WTC11 (cell line): ENCODE results near the gene UBQLN1. TPM values are rescaled to one million over a fixed set of nuclear protein-coding genes. Genes with fewer than 3 reads are reported as not detected.

Experiments used
- ATAC-seq: fragments of 200-7000 bp; cut with Tn5 transposase; 2 replicates; pipeline ENCODE4 v1.10.0; 2021; ENCODE audit warnings: mild to moderate bottlenecking, moderate library complexity
- CTCF ChIA-PET: fragments of 300-600 bp; sonication (Branson Sonifier 250); formaldehyde crosslinking; loops from one replicate; lab custom pipeline; 2021; ENCODE audit warnings: antibody characterized with exemption; lab: Charles Lee
- POLR2A ChIA-PET: fragments of 350-600 bp; sonication (Branson Sonifier 250); formaldehyde crosslinking; loops from one replicate; lab custom pipeline; 2021; ENCODE audit warnings: antibody characterized with exemption; lab: Charles Lee
- DNase-seq: peaks from one replicate; pipeline ENCODE4 v3.0.0; 2021; ENCODE audit warnings: low spot score
- H3K27ac Mint-ChIP-seq: 2 replicates; pipeline ENCODE4 v1.8.0; 2021; ENCODE audit warnings: mixed read lengths
- H3K27me3 Mint-ChIP-seq: 2 replicates; pipeline ENCODE4 v1.8.0; 2021; ENCODE audit warnings: low read depth, mild to moderate bottlenecking, moderate library complexity, mixed read lengths
- H3K36me3 Mint-ChIP-seq: 2 replicates; pipeline ENCODE4 v1.8.0; 2021; ENCODE audit warnings: mixed read lengths
- H3K4me1 Mint-ChIP-seq: 2 replicates; pipeline ENCODE4 v1.8.0; 2022; ENCODE audit warnings: mixed read lengths
- H3K4me3 Mint-ChIP-seq: 2 replicates; pipeline ENCODE4 v1.8.0; 2021; ENCODE audit warnings: mild to moderate bottlenecking, moderate library complexity, mixed read lengths
- H3K9me3 Mint-ChIP-seq: 2 replicates; pipeline ENCODE4 v1.8.0; 2021; ENCODE audit warnings: mixed read lengths
- AR ChIP-seq: fragments of 250-450 bp; sonication (Bioruptor Pico); IDR thresholded peaks from 2 replicates; pipeline ENCODE4 v1.9.0; 2021; ENCODE audit warnings: mild to moderate bottlenecking
- ARID4B ChIP-seq: sonication (generic); formaldehyde crosslinking; IDR thresholded peaks from 2 replicates; pipeline ENCODE4 v1.8.0; 2023; ENCODE audit warnings: missing genetic modification reagents, mild to moderate bottlenecking, borderline replicate concordance
- CREM ChIP-seq: sonication (generic); formaldehyde crosslinking; IDR thresholded peaks from 2 replicates; pipeline ENCODE4 v1.8.1; 2022; ENCODE audit warnings: mild to moderate bottlenecking, missing genetic modification reagents, moderate library complexity
- E2F4 ChIP-seq: sonication (generic); formaldehyde crosslinking; IDR thresholded peaks from 2 replicates; pipeline ENCODE4 v1.8.1; 2022; ENCODE audit warnings: low read depth, mild to moderate bottlenecking, moderate library complexity, missing genetic modification reagents, borderline replicate concordance
- E2F5 ChIP-seq: sonication (generic); formaldehyde crosslinking; IDR thresholded peaks from 2 replicates; pipeline ENCODE4 v1.8.1; 2022; ENCODE audit warnings: mild to moderate bottlenecking, moderate library complexity, missing genetic modification reagents
- ESRRA ChIP-seq: sonication (generic); formaldehyde crosslinking; IDR thresholded peaks from 2 replicates; pipeline ENCODE4 v1.8.1; 2022; ENCODE audit warnings: mild to moderate bottlenecking, missing genetic modification reagents, borderline replicate concordance
- FOXJ3 ChIP-seq: sonication (generic); formaldehyde crosslinking; IDR thresholded peaks from 2 replicates; pipeline ENCODE4 v1.9.0; 2021; ENCODE audit warnings: missing genetic modification reagents, mild to moderate bottlenecking, borderline replicate concordance
- GTF2I ChIP-seq: fragments of 250-450 bp; sonication (Bioruptor Pico); conservative IDR thresholded peaks from 2 replicates; pipeline ENCODE4 v1.4.0; 2021; ENCODE audit warnings: mild to moderate bottlenecking
- HMGA2 ChIP-seq: fragments of 250-450 bp; sonication (Bioruptor Pico); IDR thresholded peaks from 2 replicates; pipeline ENCODE4 v1.4.0; 2021; ENCODE audit warnings: mild to moderate bottlenecking, moderate library complexity
- MYBL2 ChIP-seq: sonication (generic); formaldehyde crosslinking; IDR thresholded peaks from 2 replicates; pipeline ENCODE4 v1.8.1; 2023; ENCODE audit warnings: mild to moderate bottlenecking, moderate library complexity, missing genetic modification reagents
- RORB ChIP-seq: fragments of 250-450 bp; sonication (Bioruptor Pico); IDR thresholded peaks from 2 replicates; pipeline ENCODE4 v1.9.0; 2021; ENCODE audit warnings: mild to moderate bottlenecking
- ZNF138 ChIP-seq: sonication (generic); formaldehyde crosslinking; conservative IDR thresholded peaks from 2 replicates; pipeline ENCODE4 v1.8.1; 2022; ENCODE audit warnings: mild to moderate bottlenecking, moderate library complexity, missing genetic modification reagents
- ZNF281 ChIP-seq: sonication (generic); formaldehyde crosslinking; IDR thresholded peaks from 2 replicates; pipeline ENCODE4 v1.8.0; 2023; ENCODE audit warnings: mild to moderate bottlenecking, missing genetic modification reagents
- ZNF423 ChIP-seq: fragments of 250-450 bp; sonication (Bioruptor Pico); IDR thresholded peaks from 2 replicates; pipeline ENCODE4 v2.1.2; 2022; ENCODE audit warnings: mild to moderate bottlenecking, moderate library complexity
- total RNA-seq: library from RNA; stranded (reverse); gene quantifications from 3 replicates; pipeline ENCODE4 v1.2.3, GENCODE V29; 2021
- TF ChIP-seq, protein P1 (sequence below): fragments of 250-450 bp; sonication (Bioruptor Pico); IDR thresholded peaks from 2 replicates; pipeline ENCODE4 v1.9.0; 2021; ENCODE audit warnings: moderate library complexity, mild to moderate bottlenecking, inconsistent platforms, borderline replicate concordance
- TF ChIP-seq, protein P2 (sequence below): sonication (generic); formaldehyde crosslinking; IDR thresholded peaks from 2 replicates; pipeline ENCODE4 v1.8.0; 2022; ENCODE audit warnings: mild to moderate bottlenecking, missing genetic modification reagents
- TF ChIP-seq, protein P3 (sequence below): fragments of 250-450 bp; sonication (Bioruptor Pico); IDR thresholded peaks from 2 replicates; pipeline ENCODE4 v1.9.0; 2021; ENCODE audit warnings: mild to moderate bottlenecking, borderline replicate concordance

UBQLN1 gene
- total RNA-seq, 1 experiment from 2014 or later, result 110 TPM

DNA sequence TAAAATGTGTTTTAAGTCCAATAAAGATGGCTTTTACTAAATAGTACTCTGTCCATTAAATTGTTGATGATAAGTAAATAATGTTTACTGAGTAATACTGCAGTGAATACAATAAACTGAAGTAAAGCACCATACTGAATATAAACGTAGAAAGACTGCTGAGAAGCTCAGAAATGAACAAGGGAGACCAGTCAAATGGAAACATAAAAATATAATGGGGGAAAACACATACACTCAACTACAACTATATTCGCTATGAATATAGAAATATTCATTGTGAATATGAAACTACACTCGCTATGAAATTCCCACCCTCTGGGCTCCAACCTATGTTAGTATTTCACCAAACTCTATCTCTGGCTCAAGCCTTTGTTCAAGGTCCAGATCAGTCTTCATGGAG, 41.9 kb upstream of the UBQLN1 start (continued):
- TF ChIP-seq ZNF138 (CRISPR knock-in tag), result no peak
- no peak for TF ChIP-seq E2F5 (CRISPR knock-in tag)
- no peak for TF ChIP-seq MYBL2 (CRISPR knock-in tag)
- no peak for TF ChIP-seq CREM
- TF ChIP-seq RORB (CRISPR knock-in tag), result no peak
- no peak for TF ChIP-seq ESRRA (CRISPR knock-in tag)

- no peak for ATAC-seq
- Mint-ChIP-seq H3K9me3 (no peaks in the 10 kb centered on the region), H3K27ac (no peak overlapping the region), H3K4me3 (no peak overlapping the region), H3K4me1 (no peaks in the 10 kb centered on the region), H3K27me3 (no peaks in the 10 kb centered on the region), H3K36me3 (peaks cover under 1% of the 10 kb centered on the region; the same call in 1 of the 2 replicates)
- DNase-seq, result no peak
- ChIA-PET POLR2A (no interaction called here), CTCF (no interaction called here)
- TF ChIP-seq E2F4 (CRISPR knock-in tag) (no peak), HMGA2 (CRISPR knock-in tag) (no peak), ZNF281 (CRISPR knock-in tag) (no peak), GTF2I (CRISPR knock-in tag) (no peak), AR (no peak), ARID4B (CRISPR knock-in tag) (no peak), FOXJ3 (CRISPR knock-in tag) (no peak), ZNF423 (CRISPR knock-in tag) (no peak)
- TF ChIP-seq, protein P1, sequence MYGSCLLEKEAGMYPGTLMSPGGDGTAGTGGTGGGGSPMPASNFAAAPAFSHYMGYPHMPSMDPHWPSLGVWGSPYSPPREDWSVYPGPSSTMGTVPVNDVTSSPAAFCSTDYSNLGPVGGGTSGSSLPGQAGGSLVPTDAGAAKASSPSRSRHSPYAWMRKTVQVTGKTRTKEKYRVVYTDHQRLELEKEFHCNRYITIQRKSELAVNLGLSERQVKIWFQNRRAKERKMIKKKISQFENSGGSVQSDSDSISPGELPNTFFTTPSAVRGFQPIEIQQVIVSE (CRISPR knock-in tag), result no peak
- TF ChIP-seq, protein P2, sequence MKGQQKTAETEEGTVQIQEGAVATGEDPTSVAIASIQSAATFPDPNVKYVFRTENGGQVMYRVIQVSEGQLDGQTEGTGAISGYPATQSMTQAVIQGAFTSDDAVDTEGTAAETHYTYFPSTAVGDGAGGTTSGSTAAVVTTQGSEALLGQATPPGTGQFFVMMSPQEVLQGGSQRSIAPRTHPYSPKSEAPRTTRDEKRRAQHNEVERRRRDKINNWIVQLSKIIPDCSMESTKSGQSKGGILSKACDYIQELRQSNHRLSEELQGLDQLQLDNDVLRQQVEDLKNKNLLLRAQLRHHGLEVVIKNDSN (CRISPR knock-in tag), result no peak
- TF ChIP-seq, protein P3, sequence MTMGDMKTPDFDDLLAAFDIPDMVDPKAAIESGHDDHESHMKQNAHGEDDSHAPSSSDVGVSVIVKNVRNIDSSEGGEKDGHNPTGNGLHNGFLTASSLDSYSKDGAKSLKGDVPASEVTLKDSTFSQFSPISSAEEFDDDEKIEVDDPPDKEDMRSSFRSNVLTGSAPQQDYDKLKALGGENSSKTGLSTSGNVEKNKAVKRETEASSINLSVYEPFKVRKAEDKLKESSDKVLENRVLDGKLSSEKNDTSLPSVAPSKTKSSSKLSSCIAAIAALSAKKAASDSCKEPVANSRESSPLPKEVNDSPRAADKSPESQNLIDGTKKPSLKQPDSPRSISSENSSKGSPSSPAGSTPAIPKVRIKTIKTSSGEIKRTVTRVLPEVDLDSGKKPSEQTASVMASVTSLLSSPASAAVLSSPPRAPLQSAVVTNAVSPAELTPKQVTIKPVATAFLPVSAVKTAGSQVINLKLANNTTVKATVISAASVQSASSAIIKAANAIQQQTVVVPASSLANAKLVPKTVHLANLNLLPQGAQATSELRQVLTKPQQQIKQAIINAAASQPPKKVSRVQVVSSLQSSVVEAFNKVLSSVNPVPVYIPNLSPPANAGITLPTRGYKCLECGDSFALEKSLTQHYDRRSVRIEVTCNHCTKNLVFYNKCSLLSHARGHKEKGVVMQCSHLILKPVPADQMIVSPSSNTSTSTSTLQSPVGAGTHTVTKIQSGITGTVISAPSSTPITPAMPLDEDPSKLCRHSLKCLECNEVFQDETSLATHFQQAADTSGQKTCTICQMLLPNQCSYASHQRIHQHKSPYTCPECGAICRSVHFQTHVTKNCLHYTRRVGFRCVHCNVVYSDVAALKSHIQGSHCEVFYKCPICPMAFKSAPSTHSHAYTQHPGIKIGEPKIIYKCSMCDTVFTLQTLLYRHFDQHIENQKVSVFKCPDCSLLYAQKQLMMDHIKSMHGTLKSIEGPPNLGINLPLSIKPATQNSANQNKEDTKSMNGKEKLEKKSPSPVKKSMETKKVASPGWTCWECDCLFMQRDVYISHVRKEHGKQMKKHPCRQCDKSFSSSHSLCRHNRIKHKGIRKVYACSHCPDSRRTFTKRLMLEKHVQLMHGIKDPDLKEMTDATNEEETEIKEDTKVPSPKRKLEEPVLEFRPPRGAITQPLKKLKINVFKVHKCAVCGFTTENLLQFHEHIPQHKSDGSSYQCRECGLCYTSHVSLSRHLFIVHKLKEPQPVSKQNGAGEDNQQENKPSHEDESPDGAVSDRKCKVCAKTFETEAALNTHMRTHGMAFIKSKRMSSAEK (CRISPR knock-in tag), result no peak
These were observed 36.4 kb upstream of the UBQLN1 start for GRCh38 chr9:83744206-83744605.
